GM23248 (cell line): ENCODE results near the gene MRPL58. TPM values are rescaled to one million over a fixed set of nuclear protein-coding genes. Genes with fewer than 3 reads are reported as not detected.
"Not testable (repeated sequence)": the region's sequence is repeated elsewhere in the genome, so short reads cannot be mapped to it uniquely, and the experiment has no call there.

Experiments
- DNase-seq: peaks from one replicate; pipeline ENCODE4 v3.0.0-alpha.2; 2015
- H2AFZ ChIP-seq: fragments of 200-600 bp; sonication (generic); 2 replicates; pipeline ENCODE4 v1.6.1; 2016; ENCODE audit warnings: antibody characterized with exemption
- H3F3A ChIP-seq: fragments of 200-600 bp; sonication (generic); 2 replicates; pipeline ENCODE4 v1.6.1; 2016; ENCODE audit warnings: mild to moderate bottlenecking, antibody characterized with exemption, mixed run types; ENCODE audit not compliant: insufficient read depth
- H3K27ac ChIP-seq: fragments of 200-600 bp; sonication (generic); 2 replicates; pipeline ENCODE4 v1.5.1; 2016; ENCODE audit warnings: mild to moderate bottlenecking
- H3K27me3 ChIP-seq: fragments of 200-600 bp; sonication (generic); replicated peaks from 2 replicates; pipeline ENCODE4 v1.6.1; 2016; ENCODE audit warnings: mild to moderate bottlenecking; ENCODE audit not compliant: insufficient read depth
- H3K36me3 ChIP-seq: fragments of 200-600 bp; sonication (generic); 2 replicates; pipeline ENCODE4 v1.6.1; 2016; ENCODE audit warnings: low read depth, mild to moderate bottlenecking
- H3K4me1 ChIP-seq: fragments of 200-600 bp; sonication (generic); 2 replicates; pipeline ENCODE4 v1.6.1; 2016; ENCODE audit warnings: mild to moderate bottlenecking; ENCODE audit not compliant: insufficient read depth
- H3K4me2 ChIP-seq: fragments of 200-600 bp; sonication (generic); one replicate; pipeline ENCODE4 v1.6.1; 2016; ENCODE audit warnings: mild to moderate bottlenecking; ENCODE audit not compliant: unreplicated experiment
- H3K4me3 ChIP-seq: fragments of 200-600 bp; sonication (generic); 2 replicates; pipeline ENCODE4 v1.5.1; 2016; ENCODE audit warnings: mild to moderate bottlenecking
- H3K79me2 ChIP-seq: fragments of 200-600 bp; sonication (generic); 2 replicates; pipeline ENCODE4 v1.6.1; 2016; ENCODE audit warnings: mild to moderate bottlenecking; ENCODE audit not compliant: insufficient read depth
- H3K9ac ChIP-seq: fragments of 200-600 bp; sonication (generic); 2 replicates; pipeline ENCODE4 v1.6.1; 2016; ENCODE audit warnings: mild to moderate bottlenecking
- H3K9me2 ChIP-seq: fragments of 200-600 bp; sonication (generic); 2 replicates; pipeline ENCODE4 v1.6.1; 2016; ENCODE audit warnings: mixed run types, mild to moderate bottlenecking, moderate library complexity; ENCODE audit not compliant: insufficient read depth
- H3K9me3 ChIP-seq: fragments of 200-600 bp; sonication (generic); one replicate; pipeline ENCODE4 v1.6.1; 2017; ENCODE audit warnings: low read depth
- H4K20me1 ChIP-seq: fragments of 200-600 bp; sonication (generic); 2 replicates; pipeline ENCODE4 v1.6.0; 2016; ENCODE audit not compliant: insufficient read depth
- EZH2 ChIP-seq: fragments of 200-600 bp; sonication (generic); IDR thresholded peaks from 2 replicates; pipeline ENCODE4 v1.6.1; 2018; ENCODE audit warnings: antibody characterized with exemption, mild to moderate bottlenecking; ENCODE audit not compliant: insufficient read depth, poor library complexity, severe bottlenecking
- EZH2phosphoT487 ChIP-seq: fragments of 200-600 bp; sonication (generic); IDR thresholded peaks from 2 replicates; pipeline ENCODE4 v1.6.1; 2018; ENCODE audit warnings: antibody characterized with exemption, moderate library complexity, mild to moderate bottlenecking, low read depth; ENCODE audit not compliant: insufficient read depth
- WGBS, 2 experiments: methylation state at CpG; one replicate each; pipeline ENCODE4 v1.1.6; 2015 to 2017; ENCODE audit warnings: low lambda C conversion rate in 2 of 2, low coverage in 1 of 2; ENCODE audit errors: missing lambda C conversion rate in 2 of 2; 5-methylcytosine and 5-hydroxymethylcytosine counted together
- in situ Hi-C: fragments of 300-500 bp; cut with MboI; formaldehyde crosslinking; loops from 2 replicates; pipeline ENCODE4 v1.15.0; 2020
- polyA plus RNA-seq: library from polyadenylated mRNA; unstranded; fragments of >200 nt; fragmentation: Nextera tagmentation; extraction: Ambion mirVana; gene quantifications from 2 replicates; pipeline ENCODE4 v1.2.1, GENCODE V29; 2016
- total RNA-seq: library from RNA; depleted of rRNA; stranded (reverse); fragments of >200 nt; shearing (Covaris generic); gene quantifications from 2 replicates; pipeline ENCODE4 v1.2.3, GENCODE V29; 2014

MRPL58 gene
- total and polyA plus RNA-seq, 2 experiments from 2014 or later: 35.6 to 41.5 TPM

DNA sequence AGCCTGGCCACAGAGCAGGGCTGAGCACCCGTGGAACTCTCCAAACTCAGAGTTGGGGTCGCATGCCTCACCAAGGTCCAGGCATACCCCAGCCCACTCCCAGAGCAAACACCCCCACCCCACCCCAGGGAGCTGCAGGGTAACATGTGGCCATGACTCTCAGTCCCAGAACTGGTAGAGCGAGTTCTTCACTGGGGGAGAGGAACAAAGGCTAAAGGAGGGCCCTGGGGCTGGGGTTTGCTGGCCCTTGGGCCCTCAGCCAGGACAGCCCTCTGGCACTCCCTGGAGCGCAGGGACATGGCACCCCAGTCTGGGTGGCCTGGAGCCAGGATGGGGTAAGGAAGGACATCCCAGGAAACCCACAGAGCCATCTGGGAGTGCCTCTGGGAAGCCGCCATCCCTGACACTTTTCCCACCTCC, 44.1 kb upstream of the MRPL58 start:
- no peak overlapping the region for H3K9ac ChIP-seq

DNA sequence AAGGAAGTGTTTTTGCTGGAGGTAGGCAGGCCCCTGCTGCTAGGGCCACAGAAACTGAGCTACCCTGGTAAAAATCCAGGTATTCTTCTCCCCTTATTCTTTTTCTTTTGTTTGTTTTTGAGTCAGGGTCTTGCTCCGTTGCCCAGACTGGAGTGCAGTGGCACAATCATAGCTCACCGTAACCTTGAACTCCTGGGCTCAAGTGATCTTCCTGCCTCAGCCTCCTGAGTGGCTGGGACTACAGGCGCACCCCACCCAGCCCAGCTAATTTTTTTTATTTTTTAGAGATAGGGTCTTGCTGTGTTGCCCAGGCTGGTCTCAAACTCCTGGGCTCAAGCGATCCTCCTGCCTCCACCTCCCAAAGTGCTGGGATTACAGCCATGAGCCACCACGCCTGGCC, 43.0 kb upstream of the MRPL58 start:
- WGBS, 2 experiments: 76 to 88% methylated on average over 5 of the region's 5 CpGs
- H3K4me1 ChIP-seq, H3K9ac ChIP-seq, H3F3A ChIP-seq, DNase-seq, H2AFZ ChIP-seq, H4K20me1 ChIP-seq, in situ Hi-C loops, H3K79me2 ChIP-seq, H3K4me2 ChIP-seq, H3K9me2 ChIP-seq, H3K9me3 ChIP-seq, H3K36me3 ChIP-seq, H3K27ac ChIP-seq, H3K4me3 ChIP-seq: not testable (repeated sequence)
- H3K27me3 ChIP-seq: peaks cover 22% of the 10 kb centered on the region

More for the DNA sequence above, 44.1 kb upstream of the MRPL58 start:
- H3K4me3 ChIP-seq: no peak overlapping the region
- DNase-seq: no peak
- H2AFZ ChIP-seq: no peak overlapping the region
- peaks cover 11% of the 10 kb centered on the region for H3K27me3 ChIP-seq
- no peaks in the 10 kb centered on the region for H3K36me3 ChIP-seq
- H3K27ac ChIP-seq: no peak overlapping the region
- H3K9me3 ChIP-seq: no peaks in the 10 kb centered on the region
- H3F3A ChIP-seq: no peaks in the 10 kb centered on the region
- H3K4me1 ChIP-seq: no peaks in the 10 kb centered on the region
- no peaks in the 10 kb centered on the region for H4K20me1 ChIP-seq
- H3K9me2 ChIP-seq: no peaks in the 10 kb centered on the region
- TF ChIP-seq EZH2phosphoT487 (no peak), EZH2 (no peak)
- H3K4me2 ChIP-seq: no peak overlapping the region
- WGBS, 2 experiments: 64 to 65% methylated on average over 5 of the region's 5 CpGs
- in situ Hi-C loops: no loop called here
- H3K79me2 ChIP-seq: no peaks in the 10 kb centered on the region

DNA sequence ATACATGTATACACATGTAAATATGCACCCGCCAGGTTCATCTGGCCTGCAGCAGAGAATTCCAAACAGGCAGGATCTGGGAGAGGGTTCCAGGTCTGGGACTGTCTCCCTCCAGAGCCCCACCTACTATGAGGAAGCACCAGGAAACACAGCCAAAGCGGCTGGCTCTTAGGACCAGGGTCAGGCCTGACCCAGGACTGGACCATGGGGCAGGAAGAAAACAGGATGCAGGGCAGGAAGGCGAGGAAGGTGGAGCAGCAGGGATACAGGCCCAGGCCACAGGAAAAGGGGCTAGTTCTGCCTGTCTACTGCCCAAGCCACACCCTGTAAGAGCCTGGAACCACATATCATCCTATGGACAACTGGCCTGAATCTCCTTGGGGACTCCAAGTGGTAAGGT, 42.1 kb upstream of the MRPL58 start:
- H3F3A ChIP-seq: no peaks in the 10 kb centered on the region
- no peak overlapping the region for H3K4me3 ChIP-seq
- no peaks in the 10 kb centered on the region for H3K9me2 ChIP-seq
- peaks cover 27% of the 10 kb centered on the region for H3K27me3 ChIP-seq
- DNase-seq: no peak
- 85 to 96% methylated on average over 3 of the region's 3 CpGs for WGBS, 2 experiments
- no peaks in the 10 kb centered on the region for H3K4me1 ChIP-seq
- H3K9ac ChIP-seq: no peak overlapping the region
- H3K4me2 ChIP-seq: no peak overlapping the region
- H3K27ac ChIP-seq: no peak overlapping the region
- no peaks in the 10 kb centered on the region for H3K9me3 ChIP-seq
- no peak for TF ChIP-seq EZH2phosphoT487
- TF ChIP-seq EZH2: no peak
- H3K79me2 ChIP-seq: no peaks in the 10 kb centered on the region
- in situ Hi-C loops: no loop called here
- no peaks in the 10 kb centered on the region for H3K36me3 ChIP-seq
- H2AFZ ChIP-seq: no peak overlapping the region
- H4K20me1 ChIP-seq: no peaks in the 10 kb centered on the region

DNA sequence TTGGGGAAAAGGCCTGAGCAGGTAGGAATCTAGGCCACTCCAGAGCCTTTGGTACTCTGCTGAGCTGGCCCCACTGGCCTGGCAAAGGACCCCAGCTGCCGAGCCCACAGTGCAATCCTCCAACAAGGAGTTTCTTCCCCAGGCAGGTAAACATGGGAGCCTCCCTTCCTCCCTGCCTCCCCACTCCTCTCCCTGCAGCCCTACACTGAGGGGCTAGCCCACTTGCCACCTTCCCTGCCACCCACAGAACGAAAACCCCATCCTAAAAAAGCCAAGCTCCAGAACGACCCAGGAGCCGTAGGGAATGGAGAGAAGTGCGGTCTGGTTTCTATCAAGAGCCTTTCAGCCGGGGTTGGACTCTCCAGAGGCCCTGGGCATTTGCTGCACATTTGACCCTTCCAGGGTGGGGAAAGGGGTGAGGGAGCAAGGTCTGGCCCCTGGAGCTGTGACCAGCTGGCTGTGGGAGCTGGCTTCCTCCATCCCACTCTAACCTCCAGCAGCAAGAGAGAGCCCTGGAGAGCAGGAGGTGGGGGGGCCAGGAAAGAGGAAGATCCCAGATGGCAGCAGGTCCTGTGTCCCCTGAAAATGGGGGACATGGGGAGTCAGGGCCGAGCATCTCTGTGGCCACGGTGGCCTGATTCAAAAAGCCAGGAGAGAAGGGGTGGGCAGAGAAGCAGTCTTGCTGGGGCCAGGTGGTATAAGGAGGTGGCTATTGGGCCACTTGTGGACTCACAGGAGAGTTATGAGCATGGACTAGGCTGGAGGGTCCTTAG, 41.2 kb upstream of the MRPL58 start:
- Histone ChIP-seq H3K27me3 (peaks cover 28% of the 10 kb centered on the region), H3K79me2 (no peaks in the 10 kb centered on the region), H3K9me3 (no peaks in the 10 kb centered on the region), H3K4me1 (no peaks in the 10 kb centered on the region), H3K4me3 (no peak overlapping the region), H3K9me2 (no peaks in the 10 kb centered on the region), H2AFZ (no peak overlapping the region), H3K9ac (no peak overlapping the region), H3K36me3 (no peaks in the 10 kb centered on the region), H3K27ac (no peak overlapping the region), H3F3A (no peaks in the 10 kb centered on the region), H4K20me1 (no peaks in the 10 kb centered on the region), H3K4me2 (no peak overlapping the region)
- WGBS, 2 experiments: 86% methylated on average over 8 of the region's 8 CpGs
- in situ Hi-C loops: no loop called here
- TF ChIP-seq EZH2: no peak
- TF ChIP-seq EZH2phosphoT487: no peak
- DNase-seq: no peak

DNA sequence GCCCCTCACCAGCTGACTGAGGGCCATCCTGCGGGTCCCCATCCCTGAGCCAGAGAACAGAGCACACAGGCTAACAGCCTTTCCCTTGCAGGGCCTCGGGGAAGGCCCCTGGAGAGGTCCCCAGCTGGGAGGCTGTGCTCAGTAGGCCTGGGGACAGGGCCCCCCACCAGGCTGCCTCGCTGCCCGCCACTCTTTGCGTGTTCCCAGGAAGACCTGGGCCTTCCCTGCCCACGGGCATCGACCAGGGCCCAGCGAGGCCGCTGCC, 40.7 kb upstream of the MRPL58 start:
- Histone ChIP-seq H3F3A (no peaks in the 10 kb centered on the region), H3K9ac (no peak overlapping the region), H3K79me2 (no peaks in the 10 kb centered on the region), H3K27me3 (peaks cover 28% of the 10 kb centered on the region), H3K4me1 (no peaks in the 10 kb centered on the region), H2AFZ (no peak overlapping the region), H3K4me2 (no peak overlapping the region), H3K4me3 (no peak overlapping the region), H3K36me3 (no peaks in the 10 kb centered on the region), H3K27ac (no peak overlapping the region), H4K20me1 (no peaks in the 10 kb centered on the region), H3K9me3 (no peaks in the 10 kb centered on the region), H3K9me2 (no peaks in the 10 kb centered on the region)
- no peak for DNase-seq
- no peak for TF ChIP-seq EZH2
- TF ChIP-seq EZH2phosphoT487: no peak
- in situ Hi-C loops: no loop called here
- 29 to 43% methylated on average over 8 to 9 of the region's 9 CpGs for WGBS, 2 experiments
